GM12875 (cell line): ENCODE measurements around the gene ZNRF1.

Experiments used
- H3K4me3 ChIP-seq: one replicate; pipeline ENCODE4 v1.5.1; 2011; ENCODE audit warnings: low read depth, low read length, control low read depth
- CTCF ChIP-seq: IDR thresholded peaks from 2 replicates; pipeline ENCODE4 v1.5.1; 2011; ENCODE audit warnings: low read depth, mild to moderate bottlenecking, control low read depth, inconsistent platforms, low read length, moderate library complexity, borderline replicate concordance; ENCODE audit not compliant: insufficient read depth

The ZNRF1 gene

GRCh38 chr16:75102595-75102994, 103.8 kb downstream of the ZNRF1 start:
- H3K4me3 ChIP-seq: no peak overlapping the region
- TF ChIP-seq CTCF: no peak

DNA sequence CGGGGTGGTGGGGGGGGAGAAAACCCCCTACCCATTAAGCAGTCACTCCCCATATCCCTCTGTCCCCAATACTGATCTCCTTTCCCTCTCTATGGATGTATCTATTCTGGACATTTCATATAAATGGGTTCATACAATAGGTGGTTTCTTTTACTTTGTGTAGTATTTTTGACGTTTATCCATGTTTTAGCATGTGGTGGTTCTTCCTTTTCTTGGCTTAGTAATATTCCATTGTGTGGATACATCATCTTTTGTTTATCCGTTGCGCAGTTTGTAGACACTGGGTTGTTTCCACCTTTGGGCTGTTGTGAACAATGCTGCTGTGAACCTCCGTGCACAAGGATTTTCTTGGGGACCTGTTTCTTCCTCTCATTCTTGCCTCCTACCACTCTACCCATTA, 105.2 kb downstream of the ZNRF1 start:
- TF ChIP-seq CTCF: no peak
- no peak overlapping the region for H3K4me3 ChIP-seq

DNA sequence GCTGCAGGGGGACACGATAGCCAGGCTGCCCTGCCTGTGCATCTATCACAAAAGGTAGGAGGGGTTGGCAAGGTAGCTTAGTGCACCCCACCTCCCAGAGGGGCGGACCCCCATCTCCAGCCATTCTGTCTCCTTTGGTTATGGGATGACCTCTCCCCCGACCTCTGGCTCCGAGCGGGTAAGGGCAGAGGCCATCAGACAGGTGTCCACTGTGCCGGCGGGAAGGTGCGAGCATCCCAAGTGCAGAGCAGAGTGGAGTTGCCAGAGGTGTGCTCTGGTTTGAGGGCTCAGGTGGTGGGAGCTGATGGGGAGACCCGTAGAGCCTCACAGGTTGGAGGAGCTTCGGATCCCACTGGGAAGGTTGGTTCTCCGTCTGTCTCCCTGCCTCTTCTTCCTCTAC, 106.0 kb downstream of the ZNRF1 start:
- H3K4me3 ChIP-seq: no peak overlapping the region
- no peak for TF ChIP-seq CTCF

DNA sequence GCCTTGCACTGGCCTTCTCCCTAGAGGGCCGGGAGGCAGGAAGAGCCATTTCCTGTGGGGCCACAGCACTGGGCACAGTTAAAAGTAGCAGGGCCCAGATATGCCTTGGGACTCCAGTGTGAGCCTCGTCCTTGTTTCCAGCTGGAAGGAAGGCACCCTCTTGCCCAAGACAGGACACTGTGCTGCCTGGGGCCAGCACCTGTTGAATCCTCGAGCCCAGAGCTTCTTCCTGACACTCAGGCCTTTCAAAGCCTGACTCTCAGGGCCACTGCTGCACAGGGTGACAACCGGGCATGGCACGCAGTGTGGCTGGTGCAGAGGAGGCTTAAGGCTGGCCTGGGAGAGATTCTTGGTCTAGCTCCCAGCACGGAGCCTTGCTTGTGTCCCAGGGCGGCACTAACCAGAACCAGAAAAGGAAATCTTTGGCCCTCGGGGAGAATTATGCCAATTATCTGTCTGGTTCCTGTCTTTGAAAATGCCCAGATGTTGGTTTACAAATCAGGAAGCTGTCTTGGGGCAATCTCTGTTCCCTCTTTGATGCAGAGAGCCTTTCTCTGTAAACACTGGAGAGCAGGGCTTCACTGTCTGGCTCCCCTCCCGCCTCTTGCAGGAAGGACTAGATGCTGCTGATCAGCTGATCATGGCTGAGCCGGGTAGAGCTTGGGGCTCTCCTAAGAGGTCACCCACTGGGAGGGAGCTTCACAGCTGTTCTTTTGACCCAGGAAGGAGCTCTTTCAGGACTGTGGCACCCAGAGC, 106.7 kb downstream of the ZNRF1 start:
- H3K4me3 ChIP-seq: no peak overlapping the region
- TF ChIP-seq CTCF: no peak

DNA sequence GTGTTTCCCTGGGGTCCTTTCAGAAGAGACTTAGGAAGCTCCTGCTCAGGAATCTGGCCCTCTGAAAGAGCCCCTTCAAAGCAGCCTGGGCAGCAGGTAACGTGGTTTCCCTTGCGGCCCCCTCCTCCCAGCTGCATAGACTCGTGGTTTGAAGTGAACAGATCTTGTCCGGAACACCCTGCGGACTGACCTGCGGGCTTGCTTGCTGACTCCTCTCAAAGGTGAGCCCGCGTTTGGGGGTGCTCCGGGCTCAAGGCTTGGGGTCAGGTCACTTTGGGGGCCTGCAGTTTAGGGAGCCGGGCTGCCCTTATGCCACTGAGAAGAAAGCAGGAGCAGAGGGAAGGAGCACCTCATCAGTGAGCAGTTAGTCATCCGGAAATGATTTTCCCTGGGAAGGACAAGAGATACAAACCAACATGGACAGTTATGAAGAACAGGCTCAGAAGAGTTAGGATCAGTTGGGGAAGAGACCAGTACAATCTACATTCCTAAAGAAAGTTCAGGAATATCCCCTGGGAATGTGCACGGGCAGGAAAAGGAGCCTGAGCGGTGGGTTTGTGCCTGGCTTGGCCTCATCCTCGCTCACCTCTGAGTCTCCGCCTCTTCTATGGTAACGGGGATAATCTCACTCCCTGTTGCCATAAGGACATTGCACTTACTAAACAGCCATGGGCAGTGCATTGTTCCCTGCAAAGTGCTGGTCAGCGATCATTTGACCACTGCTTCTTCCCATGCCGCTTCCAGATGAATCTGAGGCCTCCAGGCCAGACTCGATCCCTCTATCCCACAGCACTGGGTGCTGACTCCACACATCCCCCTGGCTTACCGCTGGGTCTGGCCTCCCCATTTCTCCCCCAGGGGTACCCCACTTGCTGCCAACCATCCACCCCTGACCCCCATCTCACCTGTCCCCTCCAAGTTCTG, 107.8 kb downstream of the ZNRF1 start:
- no peak overlapping the region for H3K4me3 ChIP-seq
- TF ChIP-seq CTCF: no peak

- H3K4me3 ChIP-seq: no peak overlapping the region
- no peak for TF ChIP-seq CTCF
These were observed 108.7 kb downstream of the ZNRF1 start for GRCh38 chr16:75107505-75107904.
